H9 (cell line): ENCODE data around the gene AVEN. TPM values are rescaled to one million over a fixed set of nuclear protein-coding genes. Genes with fewer than 3 reads are reported as not detected.

ENCODE experiments used
- DNase-seq: peaks from one replicate; pipeline ENCODE4 v3.0.0-alpha.2; 2017
- H2AFZ ChIP-seq: one replicate; pipeline ENCODE4 v1.6.1; 2013; ENCODE audit warnings: mild to moderate bottlenecking, low read length, control low read depth, moderate library complexity
- H2AK5ac ChIP-seq: 2 replicates; pipeline ENCODE4 v1.6.1; 2013; ENCODE audit warnings: low read length, control low read depth, mixed read lengths; ENCODE audit not compliant: insufficient read length
- H2BK120ac ChIP-seq: one replicate; pipeline ENCODE4 v1.6.1; 2013; ENCODE audit warnings: low read depth, mild to moderate bottlenecking, low read length, control low read depth, inconsistent platforms; ENCODE audit not compliant: poor library complexity, severe bottlenecking
- H2BK12ac ChIP-seq: 2 replicates; pipeline ENCODE4 v1.6.1; 2013; ENCODE audit warnings: low read length, control low read depth, mixed read lengths, low read depth; ENCODE audit not compliant: insufficient read length
- H2BK15ac ChIP-seq: 2 replicates; pipeline ENCODE4 v1.6.1; 2013; ENCODE audit warnings: low read depth, low read length, control low read depth
- H2BK20ac ChIP-seq: one replicate; pipeline ENCODE4 v1.6.1; 2013; ENCODE audit warnings: low read depth, mild to moderate bottlenecking, low read length, control low read depth, inconsistent platforms; ENCODE audit not compliant: poor library complexity, severe bottlenecking
- H2BK5ac ChIP-seq: 2 replicates; pipeline ENCODE4 v1.6.1; 2013; ENCODE audit warnings: low read length, control low read depth, mixed read lengths; ENCODE audit not compliant: insufficient read length
- H3K14ac ChIP-seq: 2 replicates; pipeline ENCODE4 v1.6.1; 2013; ENCODE audit warnings: low read length, control low read depth; ENCODE audit not compliant: insufficient read depth
- H3K18ac ChIP-seq: 2 replicates; pipeline ENCODE4 v1.6.1; 2013; ENCODE audit warnings: low read depth, mild to moderate bottlenecking, mixed read lengths, low read length, control low read depth; ENCODE audit not compliant: insufficient read length
- H3K23ac ChIP-seq: 2 replicates; pipeline ENCODE4 v1.6.1; 2013; ENCODE audit warnings: low read length, control low read depth, mixed read lengths, low read depth; ENCODE audit not compliant: insufficient read length
- H3K23me2 ChIP-seq: 2 replicates; pipeline ENCODE4 v1.6.1; 2013; ENCODE audit warnings: low read depth, mild to moderate bottlenecking, mixed read lengths, low read length, control low read depth; ENCODE audit not compliant: insufficient read length, poor library complexity, severe bottlenecking
- H3K27ac ChIP-seq: 2 replicates; pipeline ENCODE4 v1.5.1; 2013; ENCODE audit warnings: low read length, control low read depth, mixed read lengths, low read depth; ENCODE audit not compliant: insufficient read length
- H3K27me3 ChIP-seq: 2 replicates; pipeline ENCODE4 v1.6.1; 2013; ENCODE audit warnings: low read length, control low read depth, inconsistent platforms; ENCODE audit not compliant: insufficient read depth
- H3K4ac ChIP-seq: 2 replicates; pipeline ENCODE4 v1.6.1; 2013; ENCODE audit warnings: low read depth, mild to moderate bottlenecking, control low read depth, inconsistent platforms, low read length, moderate library complexity
- H3K4me1 ChIP-seq: 2 replicates; pipeline ENCODE4 v1.6.1; 2013; ENCODE audit warnings: low read length, control low read depth, inconsistent platforms; ENCODE audit not compliant: insufficient read depth
- H3K4me2 ChIP-seq: 2 replicates; pipeline ENCODE4 v1.6.1; 2013; ENCODE audit warnings: low read length, control low read depth, mixed read lengths; ENCODE audit not compliant: insufficient read length, insufficient read depth
- H3K56ac ChIP-seq: 2 replicates; pipeline ENCODE4 v1.6.1; 2013; ENCODE audit warnings: low read depth, mild to moderate bottlenecking, mixed read lengths, low read length, control low read depth; ENCODE audit not compliant: insufficient read length
- H3K79me1 ChIP-seq: 2 replicates; pipeline ENCODE4 v1.6.1; 2013; ENCODE audit warnings: low read depth, mild to moderate bottlenecking, moderate library complexity, low read length, control low read depth, inconsistent platforms; ENCODE audit not compliant: insufficient read depth, poor library complexity, severe bottlenecking
- H3K79me2 ChIP-seq: 2 replicates; pipeline ENCODE4 v1.6.1; 2013; ENCODE audit warnings: low read length, control low read depth, inconsistent platforms; ENCODE audit not compliant: insufficient read depth
- H3K9ac ChIP-seq: 2 replicates; pipeline ENCODE4 v1.6.1; 2013; ENCODE audit warnings: low read length, control low read depth, mixed read lengths; ENCODE audit not compliant: insufficient read length; ENCODE audit errors: extremely low read depth
- H3K9me3 ChIP-seq: one replicate; pipeline ENCODE4 v1.6.1; 2013; ENCODE audit warnings: low read depth, low read length, inconsistent platforms; ENCODE audit not compliant: control insufficient read depth
- H3T11ph ChIP-seq: one replicate; pipeline ENCODE4 v1.6.1; 2013; ENCODE audit warnings: mild to moderate bottlenecking, low read length, control low read depth, inconsistent platforms
- H4K20me1 ChIP-seq: one replicate; pipeline ENCODE4 v1.6.1; 2013; ENCODE audit not compliant: control insufficient read depth, insufficient read length, insufficient read depth
- H4K5ac ChIP-seq: 2 replicates; pipeline ENCODE4 v1.6.1; 2013; ENCODE audit warnings: low read depth, mild to moderate bottlenecking, mixed read lengths, low read length, control low read depth; ENCODE audit not compliant: insufficient read length
- H4K8ac ChIP-seq: replicated peaks from 2 replicates; pipeline ENCODE4 v1.6.1; 2013; ENCODE audit warnings: low read length, control low read depth, mixed read lengths, low read depth; ENCODE audit not compliant: insufficient read length
- H4K91ac ChIP-seq: 2 replicates; pipeline ENCODE4 v1.6.1; 2013; ENCODE audit warnings: low read depth, mild to moderate bottlenecking, moderate library complexity, mixed read lengths, low read length, control low read depth; ENCODE audit not compliant: insufficient read length
- H3K27ac Mint-ChIP-seq, 3 experiments: 2 replicates in 2 of 3; 3 replicates in 1 of 3; pipeline ENCODE4 v1.8.0; 2020 to 2021; ENCODE audit warnings: mixed read lengths in 3 of 3, mild to moderate bottlenecking in 1 of 3, moderate library complexity in 1 of 3
- H3K27me3 Mint-ChIP-seq: 2 replicates; pipeline ENCODE4 v1.8.0; 2021; ENCODE audit warnings: low read depth, mild to moderate bottlenecking, moderate library complexity, mixed read lengths
- H3K36me3 Mint-ChIP-seq, 3 experiments: 2 replicates in 2 of 3; 3 replicates in 1 of 3; pipeline ENCODE4 v1.8.0; 2020 to 2021; ENCODE audit warnings: low read depth in 3 of 3, mixed read lengths in 3 of 3; ENCODE audit not compliant: insufficient read depth in 1 of 3
- H3K4me1 Mint-ChIP-seq, 2 experiments: 2 replicates each; pipeline ENCODE4 v1.8.0; 2020; ENCODE audit warnings: mixed read lengths in 2 of 2
- H3K4me3 Mint-ChIP-seq, 2 experiments: 2 replicates in 1 of 2; 3 replicates in 1 of 2; pipeline ENCODE4 v1.8.0; 2020 to 2021; ENCODE audit warnings: mild to moderate bottlenecking in 2 of 2, mixed read lengths in 2 of 2, moderate library complexity in 1 of 2
- H3K9me3 Mint-ChIP-seq, 2 experiments: 2 replicates in 1 of 2; 3 replicates in 1 of 2; pipeline ENCODE4 v1.8.0; 2020; ENCODE audit warnings: mild to moderate bottlenecking in 2 of 2, mixed read lengths in 2 of 2, moderate library complexity in 1 of 2
- CTCF ChIP-seq: fragments of 200-600 bp; sonication (generic); conservative IDR thresholded peaks from 3 replicates; pipeline ENCODE4 v1.8.0; 2021; ENCODE audit warnings: antibody characterized with exemption, mild to moderate bottlenecking
- WGBS: extraction: QIAGEN DNeasy Blood & Tissue Kit; methylation state at CpG from one replicate; pipeline ENCODE4 v1.1.7; 2013; ENCODE audit warnings: missing lambda C conversion rate, low lambda C conversion rate, mixed read lengths; ENCODE audit not compliant: insufficient read length; ENCODE audit errors: extremely low coverage; 5-methylcytosine and 5-hydroxymethylcytosine counted together
- total RNA-seq: library from RNA; stranded (reverse); gene quantifications from 2 replicates; pipeline ENCODE4 v1.2.1, GENCODE V29; 2021

AVEN gene
- total RNA-seq, 1 experiment from 2014 or later, result 16.1 TPM

GRCh38 chr15:33852094-33852493, 186.9 kb downstream of the AVEN start:
- Histone ChIP-seq H3K27me3 (no peaks in the 10 kb centered on the region), H3K4ac (no peak overlapping the region), H4K8ac (no peak overlapping the region), H2AK5ac (no peak overlapping the region), H3K79me2 (no peaks in the 10 kb centered on the region), H2BK120ac (no peak overlapping the region), H3K14ac (no peak overlapping the region), H3K23ac (no peak overlapping the region), H2BK12ac (no peak overlapping the region), H3K79me1 (no peaks in the 10 kb centered on the region), H2BK15ac (no peak overlapping the region), H3K18ac (no peak overlapping the region), H3K27ac (no peak overlapping the region), H2AFZ (no peak overlapping the region), H3K23me2 (no peaks in the 10 kb centered on the region), H3K9me3 (no peaks in the 10 kb centered on the region), H3T11ph (no peak overlapping the region), H2BK5ac (no peak overlapping the region), H4K91ac (no peak overlapping the region), H3K4me1 (no peaks in the 10 kb centered on the region; the same call in 1 of the 2 replicates), H2BK20ac (no peak overlapping the region), H3K56ac (no peak overlapping the region), H3K4me2 (no peak overlapping the region), H4K20me1 (no peaks in the 10 kb centered on the region), H4K5ac (no peak overlapping the region), H3K9ac (no peak overlapping the region)
- no peaks in the 10 kb centered on the region for H3K27me3 Mint-ChIP-seq
- no peak overlapping the region for H3K4me3 Mint-ChIP-seq
- no peaks in the 10 kb centered on the region for H3K9me3 Mint-ChIP-seq
- peak overlapping the region in 1 of 3 experiments; percentile 62; a peak in 1 of 7 replicates for H3K27ac Mint-ChIP-seq
- H3K36me3 Mint-ChIP-seq, result no peaks in the 10 kb centered on the region
- H3K4me1 Mint-ChIP-seq, result peaks cover 13 to 21% of the 10 kb centered on the region in 2 experiments
- DNase-seq, result no peak
- no peak for TF ChIP-seq CTCF
- no CpG with 5 or more reads among the region's 1 CpG for WGBS
